ENCODE results near the gene BCL2A1. TPM values are rescaled to one million over a fixed set of nuclear protein-coding genes. Genes with fewer than 3 reads are reported as not detected.
"Not testable (repeated sequence)": the region's sequence is repeated elsewhere in the genome, so short reads cannot be mapped to it uniquely, and the experiment has no call there.

The BCL2A1 gene
- total RNA-seq, 2 donors from 2014 or later: 16.5 TPM; not detected in 1

GRCh38 chr15:79929412-79929811 is 41.6 kb downstream of the BCL2A1 start:
- H3K36me3 ChIP-seq (replicated peaks in 1 of 2; ENCODE audit: insufficient read depth in 1 of 2, low read depth in 2 of 2): no peaks in the 10 kb centered on the region
- no peaks in the 10 kb centered on the region for H3K27me3 ChIP-seq
- no peak overlapping the region for H3K4me3 ChIP-seq
- intact Hi-C loops (cut with DNase I): no loop called here
- no peaks in the 10 kb centered on the region for H3K9me3 ChIP-seq
- peaks cover 2% of the 10 kb centered on the region for H3K4me1 ChIP-seq
- DNase-seq (no peak), ATAC-seq (no peak)
- H3K27ac ChIP-seq: no peak overlapping the region
- TF ChIP-seq CTCF (IDR thresholded peaks at IDR 0.05) (no peak), POLR2A (IDR thresholded peaks at IDR 0.05) (no peak)
- 64 to 74% methylated on average over 2 of the region's 2 CpGs for WGBS, 2 donors

GRCh38 chr15:79926116-79926515 is 44.9 kb downstream of the BCL2A1 start:
- H3K9me3 ChIP-seq; ATAC-seq; DNase-seq; H3K27me3 ChIP-seq; intact Hi-C loops (cut with DNase I); H3K36me3 ChIP-seq (replicated peaks in 1 of 2; ENCODE audit: insufficient read depth in 1 of 2, low read depth in 2 of 2); H3K27ac ChIP-seq; H3K4me3 ChIP-seq: not testable (repeated sequence)
- WGBS, 2 donors: 97 to 99% methylated on average over 12 to 25 of the region's 36 CpGs
- peaks cover 17% of the 10 kb centered on the region for H3K4me1 ChIP-seq

GRCh38 chr15:79924379-79924778 is 46.6 kb downstream of the BCL2A1 start:
- WGBS, 2 donors: 88 to 90% methylated on average over 24 of the region's 24 CpGs
- H3K9me3 ChIP-seq: peaks cover 0 to 14% (median 0%) of the 10 kb centered on the region in 3 donors
- ATAC-seq: no peak
- no peak for TF ChIP-seq CTCF (IDR thresholded peaks at IDR 0.05)
- no peak for TF ChIP-seq POLR2A (IDR thresholded peaks at IDR 0.05)
- peak overlapping the region; percentile 15 to 73 for H3K4me3 ChIP-seq
- peak in 1 of 4 donors; percentile 25 for DNase-seq
- H3K27ac ChIP-seq: peak overlapping the region in 3 of 4 donors; percentile 85 to 94 (median 89)
- H3K4me1 ChIP-seq: peaks cover 17% of the 10 kb centered on the region
- no peaks in the 10 kb centered on the region for H3K36me3 ChIP-seq (replicated peaks in 1 of 2; ENCODE audit: insufficient read depth in 1 of 2, low read depth in 2 of 2)
- intact Hi-C loops (cut with DNase I): no loop called here
- H3K27me3 ChIP-seq: no peaks in the 10 kb centered on the region

- H3K4me3 ChIP-seq: peak overlapping the region; percentile 73 to 89
- ATAC-seq: peak; percentile 98
- no peaks in the 10 kb centered on the region for H3K27me3 ChIP-seq
- 0 to 1% methylated on average over 11 to 66 of the region's 68 CpGs for WGBS, 2 donors
- H3K4me1 ChIP-seq: peaks cover 17% of the 10 kb centered on the region
- peaks cover 0 to 19% (median 0%) of the 10 kb centered on the region in 3 donors for H3K9me3 ChIP-seq
- peak overlapping the region; percentile 75 to 94 (median 87) for H3K27ac ChIP-seq
- peak; percentile 81 to 96 (median 93) for TF ChIP-seq POLR2A (IDR thresholded peaks at IDR 0.05)
- no peak for TF ChIP-seq CTCF (IDR thresholded peaks at IDR 0.05)
- intact Hi-C loops (cut with DNase I): no loop called here
- DNase-seq: peak; percentile 97 to 98 (median 98)
- H3K36me3 ChIP-seq (replicated peaks in 1 of 2; ENCODE audit: insufficient read depth in 1 of 2, low read depth in 2 of 2): no peaks in the 10 kb centered on the region
These were observed 47.4 kb downstream of the BCL2A1 start for GRCh38 chr15:79923515-79924169.

- TF ChIP-seq CTCF (IDR thresholded peaks at IDR 0.05) (no peak), POLR2A (IDR thresholded peaks at IDR 0.05) (no peak)
- WGBS, 2 donors: 0 to 1% methylated on average over 25 to 49 of the region's 51 CpGs
These were observed 47.9 kb downstream of the BCL2A1 start for GRCh38 chr15:79923079-79923514.

More at GRCh38 chr15:79923079-79923514, 47.9 kb downstream of the BCL2A1 start:
- ATAC-seq (peak; percentile 59), DNase-seq (peak; percentile 62 to 68 (median 66))
- Histone ChIP-seq H3K36me3 (replicated peaks in 1 of 2; ENCODE audit: insufficient read depth in 1 of 2, low read depth in 2 of 2) (no peaks in the 10 kb centered on the region), H3K4me3 (peak overlapping the region; percentile 73 to 89), H3K27ac (peak overlapping the region; percentile 75 to 94 (median 87)), H3K27me3 (no peaks in the 10 kb centered on the region), H3K4me1 (peaks cover 17% of the 10 kb centered on the region), H3K9me3 (peaks cover 0 to 19% (median 0%) of the 10 kb centered on the region in 3 donors)
- intact Hi-C loops (cut with DNase I): no loop called here
